Vagina (tissue), 2 donors: ENCODE data around the gene CSPG5.

ENCODE experiments used
- POLR2AphosphoS5 ChIP-seq, 2 donors: sonication (generic); formaldehyde crosslinking; IDR thresholded peaks; one replicate each; pipeline ENCODE4 v1.9.0; 2017; ENCODE audit warnings: antibody characterized with exemption in 2 of 2, mild to moderate bottlenecking in 2 of 2, low read depth in 1 of 2; ENCODE audit not compliant: insufficient read depth in 1 of 2
- TF ChIP-seq, protein P1 (sequence below), 3 experiments: fragments of 450-650 bp in 2 of 3; fragments of 200-600 bp in 1 of 3; sonication (generic) in 1 of 3; IDR thresholded peaks; one replicate each; pipeline ENCODE4 v1.5.1; 2017 to 2019; ENCODE audit warnings: antibody characterized with exemption in 3 of 3, mild to moderate bottlenecking in 2 of 3, moderate library complexity in 2 of 3

GRCh38 chr3:47601281-47601680 lies 22.6 kb upstream of the CSPG5 start:
- TF ChIP-seq, protein P1, sequence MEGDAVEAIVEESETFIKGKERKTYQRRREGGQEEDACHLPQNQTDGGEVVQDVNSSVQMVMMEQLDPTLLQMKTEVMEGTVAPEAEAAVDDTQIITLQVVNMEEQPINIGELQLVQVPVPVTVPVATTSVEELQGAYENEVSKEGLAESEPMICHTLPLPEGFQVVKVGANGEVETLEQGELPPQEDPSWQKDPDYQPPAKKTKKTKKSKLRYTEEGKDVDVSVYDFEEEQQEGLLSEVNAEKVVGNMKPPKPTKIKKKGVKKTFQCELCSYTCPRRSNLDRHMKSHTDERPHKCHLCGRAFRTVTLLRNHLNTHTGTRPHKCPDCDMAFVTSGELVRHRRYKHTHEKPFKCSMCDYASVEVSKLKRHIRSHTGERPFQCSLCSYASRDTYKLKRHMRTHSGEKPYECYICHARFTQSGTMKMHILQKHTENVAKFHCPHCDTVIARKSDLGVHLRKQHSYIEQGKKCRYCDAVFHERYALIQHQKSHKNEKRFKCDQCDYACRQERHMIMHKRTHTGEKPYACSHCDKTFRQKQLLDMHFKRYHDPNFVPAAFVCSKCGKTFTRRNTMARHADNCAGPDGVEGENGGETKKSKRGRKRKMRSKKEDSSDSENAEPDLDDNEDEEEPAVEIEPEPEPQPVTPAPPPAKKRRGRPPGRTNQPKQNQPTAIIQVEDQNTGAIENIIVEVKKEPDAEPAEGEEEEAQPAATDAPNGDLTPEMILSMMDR (IDR thresholded peaks at IDR 0.05) = no peak
- no peak for TF ChIP-seq POLR2AphosphoS5 (IDR thresholded peaks at IDR 0.05; ENCODE audit: insufficient read depth in 1 of 2, low read depth in 1 of 2)
